NCI-H748 (cell line): ENCODE data around the gene PKIG.

Experiments
- DNase-seq: peaks from one replicate; lab custom pipeline; 2025; ENCODE audit not compliant: unreplicated experiment; lab: John Stamatoyannopoulos, UW

Gene PKIG

DNA sequence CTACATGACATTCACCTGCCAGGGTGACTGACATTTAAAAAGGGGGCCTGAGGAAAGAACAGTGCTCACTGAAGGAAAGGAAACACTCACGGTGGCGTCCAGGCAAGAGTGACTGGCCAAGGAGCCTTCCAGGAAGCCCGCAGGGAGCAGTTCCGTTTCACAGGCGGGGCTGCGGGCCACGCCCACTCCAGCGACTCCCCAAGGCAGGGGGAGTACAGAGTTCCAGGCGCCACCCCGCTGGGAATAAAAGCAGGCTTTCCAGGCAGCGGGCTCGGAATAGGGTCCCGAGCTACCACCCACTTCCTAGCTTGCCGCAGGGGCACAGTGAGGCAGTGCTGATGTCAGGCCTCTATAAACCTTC lies 34.2 kb downstream of the PKIG start:
- DNase-seq, result peak; percentile 13

DNA sequence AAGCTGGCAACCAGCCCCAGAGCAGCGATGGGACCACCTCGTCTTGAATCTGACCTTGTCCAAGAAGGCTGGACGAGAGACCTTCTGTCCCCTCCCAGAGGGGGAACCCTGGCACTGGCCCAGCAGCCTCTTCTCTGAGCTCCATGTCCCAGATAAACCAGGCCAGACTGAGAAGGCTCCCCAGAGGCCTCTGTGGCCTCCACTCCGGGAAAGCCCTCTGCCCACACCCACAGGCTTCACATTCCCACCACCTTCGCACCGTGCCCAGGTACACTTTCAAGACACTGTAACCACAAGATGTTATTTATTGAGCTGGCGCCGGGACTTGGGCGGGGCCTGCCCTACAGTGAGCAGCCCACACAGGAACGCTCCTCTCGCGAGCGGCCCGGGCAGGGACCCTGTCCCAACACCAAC lies 35.9 kb downstream of the PKIG start:
- DNase-seq, result no peak

DNA sequence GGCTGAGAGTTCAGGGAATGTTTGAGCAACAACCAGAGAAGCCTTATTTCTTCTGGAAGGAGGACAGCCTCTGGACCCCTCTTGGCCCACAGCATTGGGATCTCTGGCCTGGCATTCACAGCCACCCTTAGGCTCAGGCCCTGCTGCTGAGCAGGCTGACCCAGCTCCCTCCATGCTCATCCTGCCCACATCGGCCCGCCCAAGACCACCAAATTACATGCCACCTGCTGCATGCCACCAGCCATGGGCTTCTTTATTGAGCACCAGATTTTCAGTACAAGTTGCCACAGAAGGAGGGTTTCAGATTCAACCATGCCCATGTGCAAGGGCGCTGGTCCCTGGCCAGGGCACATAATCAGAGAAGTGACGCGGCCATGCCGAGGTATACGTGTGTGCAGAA lies 36.9 kb downstream of the PKIG start:
- no peak for DNase-seq

DNA sequence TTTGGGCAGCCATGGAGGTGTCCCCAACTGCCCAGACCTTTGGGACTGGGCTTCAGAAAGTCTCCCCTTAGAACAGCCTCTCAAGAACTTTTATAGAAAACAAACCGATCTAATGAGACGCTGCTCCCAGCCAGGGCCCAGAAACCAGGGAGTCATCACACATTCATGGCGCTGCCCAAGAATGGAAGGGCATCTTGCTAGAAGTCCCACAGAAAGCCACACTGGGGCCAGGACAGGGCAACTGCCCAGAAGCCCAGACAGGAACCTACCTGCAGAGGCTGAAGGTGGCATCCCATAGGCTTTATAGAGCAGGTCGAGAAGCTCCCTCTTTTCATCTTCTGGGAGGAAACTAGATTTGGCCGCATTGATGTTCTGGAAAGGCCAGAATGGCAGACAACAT lies 37.7 kb downstream of the PKIG start:
- DNase-seq, result no peak

DNA sequence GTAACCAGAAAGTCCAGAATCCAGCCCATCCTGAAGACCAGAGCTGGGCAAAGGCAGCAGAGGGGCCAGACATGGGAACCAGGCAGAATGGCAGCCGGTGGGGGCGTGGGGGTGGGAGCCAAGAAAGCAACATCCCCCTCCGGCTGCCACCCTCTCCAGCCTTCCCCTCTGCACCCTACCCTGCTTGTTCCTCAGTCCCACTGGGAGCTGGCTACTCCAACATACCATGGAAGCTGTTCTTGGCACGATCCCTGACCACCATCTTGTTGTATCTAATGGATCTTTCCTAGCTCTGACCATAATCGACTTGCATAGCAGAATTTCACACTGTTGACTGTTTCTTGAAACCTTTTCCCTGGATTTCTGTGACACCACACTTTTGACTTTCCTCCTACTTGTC lies 38.9 kb downstream of the PKIG start:
- no peak for DNase-seq

DNA sequence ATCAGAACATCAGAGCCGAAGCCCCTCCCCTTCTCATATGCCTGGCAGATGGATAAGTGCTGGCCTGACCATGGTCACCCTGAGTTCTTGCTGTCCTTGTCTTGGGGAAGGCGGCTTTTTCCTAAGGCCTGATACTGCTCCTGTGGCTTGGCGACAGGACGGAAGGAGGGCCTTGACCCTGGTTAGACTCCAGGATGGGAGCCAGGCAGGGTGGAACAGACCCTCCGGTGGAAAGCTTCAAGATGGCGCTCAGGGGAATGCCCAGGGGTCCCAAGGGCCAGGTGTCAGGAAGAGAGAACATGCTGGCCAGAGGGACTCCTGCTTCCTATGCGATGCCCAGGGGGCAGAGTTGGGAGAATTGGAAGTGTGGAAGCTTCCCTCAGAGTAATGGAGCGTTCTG lies 39.6 kb downstream of the PKIG start:
- no peak for DNase-seq

DNA sequence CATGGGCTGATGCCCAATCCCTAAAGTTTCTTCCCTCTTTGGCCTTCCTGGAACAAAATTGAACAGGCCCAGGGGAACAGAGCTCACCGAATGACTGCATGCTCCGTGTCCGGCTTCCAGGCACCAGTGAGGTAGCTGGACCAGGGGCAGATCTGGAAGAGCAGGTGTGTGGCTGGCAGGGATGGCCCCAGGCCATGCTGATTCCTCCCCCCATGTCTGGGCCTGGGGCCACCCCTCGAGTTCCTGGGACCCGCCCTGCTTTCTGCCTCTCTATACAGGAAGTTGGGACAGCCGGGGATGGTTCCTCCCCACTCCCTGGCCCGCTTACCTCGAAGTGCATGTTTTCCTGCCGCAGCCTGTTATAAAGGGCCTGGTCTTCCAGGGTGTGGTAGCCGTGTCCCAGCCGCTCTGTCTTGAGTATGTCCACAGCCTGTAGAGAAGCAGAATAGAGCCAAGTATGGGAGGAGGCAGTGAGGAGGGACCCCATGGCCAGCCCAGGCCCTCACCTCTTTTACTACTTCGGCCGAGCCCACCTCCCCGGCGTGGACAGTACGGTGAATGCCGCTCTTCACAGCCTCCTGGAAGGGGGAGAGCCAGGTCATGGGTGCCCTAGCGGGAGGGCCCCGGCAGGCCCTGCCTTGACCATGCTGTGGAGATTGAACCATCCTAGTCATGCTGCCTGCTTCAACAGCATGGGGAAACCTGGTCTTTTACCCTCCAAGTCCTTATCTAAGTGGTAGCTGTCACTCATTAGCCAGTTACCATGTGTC lies 40.3 kb downstream of the PKIG start:
- no peak for DNase-seq

DNA sequence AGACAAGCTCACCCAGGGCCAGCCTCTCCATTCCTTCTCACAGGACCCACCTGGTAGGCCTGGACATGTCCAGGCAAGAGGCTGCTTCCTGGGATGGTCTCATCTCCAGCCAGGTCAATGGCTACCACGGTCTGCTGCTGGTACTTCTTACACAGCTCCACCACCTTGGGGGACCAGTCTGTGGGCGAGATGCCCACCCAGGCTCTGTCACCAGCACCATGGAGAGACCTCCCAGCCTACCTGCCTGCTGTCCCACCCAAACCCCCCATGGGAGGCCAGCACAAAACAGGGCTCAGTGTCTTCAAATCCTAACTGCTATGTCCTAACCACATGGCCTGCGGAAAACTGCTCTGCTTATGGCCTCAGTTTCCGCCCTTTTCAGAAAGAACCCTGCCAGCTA lies 41.8 kb downstream of the PKIG start:
- no peak for DNase-seq

DNA sequence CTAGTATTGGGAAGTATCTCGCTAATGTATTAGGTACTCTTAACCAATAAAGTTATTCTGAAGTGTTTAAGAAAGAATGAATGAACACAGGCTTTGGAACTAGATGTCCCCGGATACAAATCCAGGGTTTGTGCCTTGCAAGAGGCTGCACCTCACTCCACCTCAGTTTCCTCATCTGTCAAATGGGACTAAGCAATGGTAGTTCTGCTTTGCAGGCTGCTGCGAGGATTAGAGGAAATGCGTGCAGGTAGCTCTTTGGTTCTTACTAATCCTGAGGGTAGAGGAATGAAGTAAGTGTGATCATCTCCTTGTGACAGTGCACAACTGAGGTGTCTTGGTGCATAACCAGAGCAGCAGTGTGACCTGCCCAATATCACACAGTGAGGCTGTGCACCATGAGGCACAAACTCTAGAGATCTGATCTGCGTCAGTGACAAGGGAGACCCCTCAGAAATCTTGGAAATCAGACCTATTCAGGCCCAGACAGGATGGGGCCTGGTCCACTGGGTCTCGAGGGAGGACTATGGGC lies 42.4 kb downstream of the PKIG start:
- no peak for DNase-seq

DNA sequence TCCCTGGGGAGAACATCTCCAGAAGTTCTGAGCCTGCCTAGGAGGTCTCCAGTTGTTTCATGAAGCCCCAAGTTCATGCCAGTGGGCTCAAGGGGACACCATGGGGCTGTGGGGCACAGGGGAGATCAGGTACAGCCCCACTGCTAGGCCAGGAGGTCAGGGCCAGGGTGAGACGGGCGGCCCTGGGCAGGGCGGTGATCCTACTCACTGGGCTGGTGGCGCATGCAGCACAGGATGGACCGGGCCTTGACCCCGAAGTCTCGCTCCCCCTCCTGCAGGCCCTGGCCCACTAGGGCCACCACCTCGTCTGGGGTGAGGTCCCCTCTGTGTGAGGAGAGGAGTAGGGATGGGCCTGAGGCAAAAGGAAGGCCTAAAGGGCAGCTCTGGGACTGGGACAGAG lies 43.0 kb downstream of the PKIG start:
- no peak for DNase-seq

DNA sequence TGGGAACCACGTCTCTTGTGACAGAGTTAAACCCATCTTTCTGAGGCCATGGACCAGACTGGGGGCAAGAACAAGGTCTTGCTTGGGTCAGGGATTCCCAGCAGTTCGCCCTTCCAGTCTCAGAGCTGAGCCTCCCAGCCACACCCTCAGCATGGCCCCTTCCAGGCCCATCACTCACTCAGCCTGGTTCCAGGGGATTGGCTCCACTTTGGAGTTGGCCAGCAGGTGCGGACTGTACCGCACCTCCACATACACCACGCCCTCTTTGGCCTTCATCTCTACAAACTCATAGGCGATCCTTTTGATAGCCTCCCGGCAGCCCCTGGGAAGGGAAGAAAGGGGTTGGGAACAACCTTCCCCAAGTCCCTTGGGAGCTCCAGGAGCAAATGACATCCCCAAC lies 43.9 kb downstream of the PKIG start:
- no peak for DNase-seq

DNA sequence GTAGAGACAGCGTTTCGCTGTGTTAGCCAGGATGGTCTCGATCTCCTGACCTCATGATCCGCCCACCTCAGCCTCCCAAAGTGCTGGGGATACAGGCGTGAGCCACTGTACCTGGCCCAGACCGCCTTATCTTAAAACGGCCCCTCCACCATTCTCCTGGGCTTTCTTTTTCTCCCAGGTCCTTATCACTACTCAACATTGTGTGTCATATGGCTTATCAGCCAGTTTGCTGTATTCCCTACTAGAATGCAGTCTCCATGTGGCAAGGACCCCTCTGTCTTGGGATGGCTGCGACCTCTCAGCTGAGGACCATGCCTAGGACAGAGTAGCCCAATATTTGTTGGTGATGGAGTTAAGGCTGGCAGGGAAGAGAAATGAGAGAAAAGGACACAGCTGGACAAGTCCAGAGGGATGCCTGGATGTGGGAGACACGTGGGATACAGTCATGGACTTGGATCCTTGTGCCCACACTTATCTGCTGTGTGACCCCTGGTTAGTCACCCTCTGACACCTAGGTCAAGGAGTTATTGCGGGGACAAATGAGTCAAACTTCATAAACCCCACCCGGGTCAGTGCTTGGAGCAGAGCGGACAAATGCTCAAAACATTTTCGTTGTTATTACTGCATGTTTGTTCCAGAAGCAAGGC lies 45.1 kb downstream of the PKIG start:
- no peak for DNase-seq

DNA sequence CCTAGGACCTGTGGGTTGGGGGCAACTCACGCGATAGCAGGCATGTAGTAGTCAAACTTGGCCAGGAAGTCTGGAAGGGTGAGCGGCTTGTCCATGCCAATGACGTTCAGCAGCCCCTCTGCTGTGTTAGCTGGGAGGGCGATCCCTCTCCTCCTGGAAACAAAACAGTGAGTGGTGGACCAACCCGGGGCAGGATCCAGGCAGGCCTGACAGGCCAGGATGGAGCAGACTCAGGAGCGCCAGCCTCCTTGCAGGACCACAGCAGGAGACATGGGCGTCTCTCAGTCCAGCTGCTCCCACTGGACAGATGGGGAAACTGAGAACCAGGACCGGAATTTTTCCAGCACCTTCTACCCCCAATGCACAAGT lies 46.6 kb downstream of the PKIG start:
- DNase-seq, result no peak

DNA sequence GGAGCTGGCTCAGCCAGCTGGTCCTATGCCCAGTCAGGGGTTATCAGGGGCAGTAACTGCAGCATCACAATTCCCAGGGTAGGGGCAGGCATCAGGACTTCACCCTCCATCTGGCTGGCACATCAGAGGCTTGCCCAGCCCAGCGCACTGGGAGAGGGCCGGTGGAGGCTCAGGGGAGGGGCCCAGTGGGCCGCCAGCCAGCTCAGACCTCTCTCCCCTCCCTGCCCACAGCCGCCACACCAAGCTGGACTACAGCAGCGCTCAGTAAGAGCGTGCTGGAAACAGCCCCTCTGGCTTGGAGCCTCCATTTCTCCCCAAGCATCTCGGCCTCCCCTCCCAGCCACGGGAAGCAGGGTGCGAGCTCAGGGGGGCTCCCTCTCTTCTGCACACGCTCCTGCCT lies 47.2 kb downstream of the PKIG start:
- no peak for DNase-seq

DNA sequence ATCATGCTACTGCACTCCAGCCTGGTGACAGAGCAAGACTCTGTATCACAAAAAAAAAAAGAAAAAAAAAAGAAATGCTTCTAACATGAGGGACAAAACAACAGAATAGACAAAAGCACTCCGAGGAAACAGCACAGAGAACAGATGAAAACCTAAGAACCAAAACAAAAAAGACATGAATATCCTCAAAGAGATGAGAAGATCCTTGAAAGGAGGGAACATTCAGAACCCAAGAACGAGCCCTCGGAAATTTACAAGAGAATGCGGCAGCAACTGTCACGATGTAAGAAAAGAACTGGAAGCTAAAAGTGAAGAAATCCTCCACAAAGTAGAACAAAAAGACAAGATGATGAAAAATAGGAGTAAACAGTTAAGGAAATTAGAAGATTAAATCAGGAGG lies 47.9 kb downstream of the PKIG start:
- no peak for DNase-seq

DNA sequence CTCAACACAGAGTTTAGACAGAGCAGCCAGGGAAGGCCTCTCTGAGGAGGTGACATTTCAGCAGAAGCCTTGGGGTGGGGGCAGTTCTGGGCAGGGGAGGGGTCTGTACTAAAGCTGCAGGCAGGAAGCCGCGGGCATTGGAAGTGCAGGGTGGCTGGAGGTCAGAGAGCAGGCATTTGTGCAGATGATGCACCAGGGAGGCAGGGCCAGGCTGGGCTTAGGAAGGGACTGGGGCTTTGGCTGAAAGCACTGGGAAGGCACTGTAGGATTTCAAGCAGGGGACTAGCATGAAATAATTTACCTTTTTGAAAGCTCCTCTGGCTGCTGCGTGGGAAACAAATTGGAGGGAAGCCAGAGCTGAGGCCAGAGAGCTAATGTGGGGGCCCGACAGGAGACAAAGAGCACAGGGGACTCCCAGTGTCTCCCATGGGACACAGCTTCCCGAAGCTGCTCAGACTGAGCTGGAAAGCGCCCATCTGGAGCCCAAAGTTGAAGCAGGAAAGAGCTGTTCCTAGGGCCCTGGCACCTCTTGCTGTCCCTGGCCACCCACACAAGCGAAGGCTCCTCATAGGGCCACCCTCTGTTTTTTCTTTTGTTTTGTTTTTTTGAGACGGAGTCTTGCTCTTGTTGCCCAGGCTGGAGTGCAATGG lies 49.8 kb downstream of the PKIG start:
- no peak for DNase-seq

DNA sequence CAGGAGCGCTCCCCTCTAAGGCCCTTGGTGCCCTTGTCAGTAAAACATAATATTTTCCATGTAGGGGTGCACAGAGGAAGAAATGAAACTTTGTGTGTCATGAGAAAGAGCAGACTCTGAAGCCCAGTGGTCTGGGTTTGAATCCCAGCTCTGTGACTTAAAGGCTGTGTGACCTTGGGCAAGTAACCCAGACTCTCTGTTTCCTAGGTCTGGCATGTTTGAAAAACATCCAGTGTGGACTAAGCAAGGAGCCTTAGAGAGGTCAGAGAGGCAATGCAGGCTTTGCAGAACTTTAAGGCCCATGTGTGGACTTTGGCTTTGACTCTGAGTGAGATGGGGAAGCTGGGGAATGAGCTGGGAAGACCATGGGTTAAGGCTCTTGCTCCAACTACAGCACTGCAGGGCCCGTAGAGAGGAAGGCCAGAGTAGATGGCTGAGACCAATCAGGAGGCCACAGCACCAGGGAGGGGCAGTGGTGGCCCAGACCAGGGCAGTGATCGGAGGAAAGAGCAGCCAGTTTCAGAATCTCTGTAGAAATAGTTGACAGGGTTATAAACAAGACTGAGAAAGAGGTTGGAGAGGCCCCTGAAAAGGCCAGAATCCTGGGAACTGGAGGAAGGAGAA lies 50.9 kb downstream of the PKIG start:
- DNase-seq, result no peak

DNA sequence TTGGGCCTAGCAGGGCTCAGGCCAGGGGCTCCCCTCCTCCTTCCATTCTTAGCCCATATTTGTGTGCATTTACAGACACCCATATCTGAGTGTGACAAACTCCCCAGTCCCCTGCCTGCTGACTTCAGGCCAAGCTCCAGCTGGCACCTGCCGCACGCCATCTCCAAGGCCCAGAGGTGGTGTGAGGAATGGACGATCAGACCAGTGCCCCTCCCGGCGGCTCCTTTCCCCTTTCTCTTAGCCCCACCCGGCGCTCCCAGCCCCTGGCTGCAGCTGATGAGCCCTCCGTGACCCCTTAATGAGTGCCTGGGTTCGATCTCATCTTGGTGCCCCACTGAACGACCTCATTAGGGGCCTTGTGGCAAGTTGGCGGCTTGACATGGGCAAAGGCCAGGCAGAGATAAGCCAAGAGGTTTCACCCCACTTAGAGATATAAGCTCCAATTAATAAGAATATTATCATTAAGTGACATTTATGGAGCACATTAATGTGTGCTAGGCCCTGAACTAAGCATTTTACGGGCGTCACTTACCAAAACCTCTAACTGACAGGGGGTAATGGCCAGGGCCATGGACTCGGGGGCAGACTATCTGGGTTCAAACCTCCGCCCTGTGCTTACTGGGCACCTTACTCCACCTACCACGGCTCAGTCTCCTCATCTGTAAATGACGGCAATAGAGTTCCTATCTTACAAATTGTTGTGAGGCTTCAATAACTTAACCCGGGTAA lies 51.7 kb downstream of the PKIG start:
- no peak for DNase-seq

DNA sequence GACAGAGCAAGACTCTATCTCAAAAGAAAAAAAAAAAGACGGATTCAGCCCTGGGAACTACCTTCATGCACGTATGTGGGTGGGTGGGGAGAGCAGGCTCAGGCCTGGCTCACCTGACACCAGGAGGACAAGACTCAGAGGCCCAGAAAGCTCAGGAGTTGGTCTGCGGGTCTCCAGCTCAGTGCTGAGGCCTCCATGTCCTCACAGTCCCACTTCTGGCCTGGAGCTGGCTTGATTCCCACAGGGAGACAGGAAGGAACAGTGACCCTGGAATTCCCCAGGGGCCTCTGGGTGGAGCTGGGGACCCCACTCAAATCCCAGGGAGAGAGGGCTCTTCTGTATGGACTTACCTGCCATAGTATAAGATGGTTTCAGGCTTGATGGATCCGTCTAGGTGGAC lies 53.5 kb downstream of the PKIG start:
- DNase-seq, result no peak

DNA sequence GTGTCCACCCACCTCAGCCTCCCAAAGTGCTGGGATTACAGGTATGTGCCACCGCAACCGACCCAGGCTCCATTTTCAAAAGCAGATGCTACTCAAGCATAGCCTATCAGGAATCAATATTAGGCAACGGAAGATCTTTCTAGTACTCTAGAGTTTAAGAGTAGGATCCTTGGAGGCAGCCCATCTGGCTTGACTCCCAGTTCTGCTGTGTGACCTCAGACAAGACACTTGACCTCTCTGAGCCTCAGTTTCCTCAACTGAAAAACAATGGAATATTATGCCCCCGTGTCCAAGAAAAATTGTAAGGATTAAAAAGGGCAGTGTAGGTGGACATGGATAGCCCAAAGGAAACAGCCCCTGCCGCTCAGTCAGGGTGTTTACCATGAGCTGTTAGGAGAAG lies 54.7 kb downstream of the PKIG start:
- no peak for DNase-seq
